NCI-H524 treated with DMSO at 0.1 percent for 48 hours (cell line): ENCODE results near the gene PRKCA.
A peak's percentile ranks its signal among the peaks of the same experiment; 100 is the strongest.

ENCODE experiments used
- DNase-seq: peaks from one replicate; lab custom pipeline; 2025; lab: John Stamatoyannopoulos, UW

The PRKCA gene

DNA sequence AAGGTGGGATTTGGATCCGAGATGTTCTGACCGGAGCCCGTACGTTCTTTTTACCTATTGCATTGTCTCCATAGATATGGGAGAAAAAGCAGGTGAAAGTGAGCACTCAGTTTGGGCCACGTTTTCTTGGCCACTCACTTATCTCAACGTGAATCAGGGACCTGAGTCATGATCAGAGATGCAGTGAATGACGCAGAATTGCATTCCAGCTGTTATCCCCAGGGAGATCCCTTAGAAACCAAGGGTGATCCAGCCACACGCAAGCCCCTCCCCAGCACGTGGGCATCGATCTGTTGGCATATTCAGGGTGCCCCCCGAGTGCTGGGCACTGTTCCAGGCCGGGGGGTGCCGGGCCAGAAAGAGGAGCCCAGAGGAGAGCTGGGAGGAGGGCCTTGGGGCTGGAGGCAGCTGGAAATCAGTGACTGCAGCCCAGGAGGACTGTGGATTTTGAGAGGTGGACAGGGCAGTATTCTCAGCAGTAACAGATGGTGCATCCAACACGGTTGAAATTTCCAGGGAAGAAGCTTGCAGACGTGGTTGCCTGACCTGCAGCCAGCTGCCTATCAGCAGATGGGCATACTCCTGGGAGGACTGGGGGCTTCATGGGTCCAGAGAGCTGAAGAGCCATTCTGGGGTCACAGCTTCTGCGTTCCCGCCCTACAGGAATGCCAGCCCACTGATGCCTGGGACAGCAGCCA is 445.3 kb downstream of the PRKCA start:
- peak; percentile 79 for DNase-seq

DNA sequence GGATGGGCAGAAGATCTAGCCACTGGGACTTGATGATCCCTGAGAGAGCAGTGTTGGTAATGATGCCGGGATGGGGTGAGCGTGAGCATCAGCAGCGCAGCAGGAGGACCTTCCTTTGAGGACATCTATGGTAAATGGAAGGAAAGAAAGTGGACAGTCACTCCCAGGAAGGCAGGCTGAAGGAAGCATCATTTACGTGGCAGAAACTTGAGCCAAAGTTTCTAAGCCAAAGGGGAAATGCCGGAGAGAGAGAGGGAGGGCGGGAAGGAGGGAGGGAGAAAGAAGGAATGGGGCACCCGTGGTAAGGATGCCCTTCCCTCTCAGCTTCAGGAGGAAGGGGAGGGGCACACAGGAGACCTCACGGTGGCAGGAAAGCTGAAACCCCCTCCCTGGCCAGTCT is 446.2 kb downstream of the PRKCA start:
- DNase-seq = no peak

GRCh38 chr17:66749217-66749832 is 446.9 kb downstream of the PRKCA start:
- DNase-seq = no peak

GRCh38 chr17:66750116-66750515 is 447.7 kb downstream of the PRKCA start:
- DNase-seq = no peak

DNA sequence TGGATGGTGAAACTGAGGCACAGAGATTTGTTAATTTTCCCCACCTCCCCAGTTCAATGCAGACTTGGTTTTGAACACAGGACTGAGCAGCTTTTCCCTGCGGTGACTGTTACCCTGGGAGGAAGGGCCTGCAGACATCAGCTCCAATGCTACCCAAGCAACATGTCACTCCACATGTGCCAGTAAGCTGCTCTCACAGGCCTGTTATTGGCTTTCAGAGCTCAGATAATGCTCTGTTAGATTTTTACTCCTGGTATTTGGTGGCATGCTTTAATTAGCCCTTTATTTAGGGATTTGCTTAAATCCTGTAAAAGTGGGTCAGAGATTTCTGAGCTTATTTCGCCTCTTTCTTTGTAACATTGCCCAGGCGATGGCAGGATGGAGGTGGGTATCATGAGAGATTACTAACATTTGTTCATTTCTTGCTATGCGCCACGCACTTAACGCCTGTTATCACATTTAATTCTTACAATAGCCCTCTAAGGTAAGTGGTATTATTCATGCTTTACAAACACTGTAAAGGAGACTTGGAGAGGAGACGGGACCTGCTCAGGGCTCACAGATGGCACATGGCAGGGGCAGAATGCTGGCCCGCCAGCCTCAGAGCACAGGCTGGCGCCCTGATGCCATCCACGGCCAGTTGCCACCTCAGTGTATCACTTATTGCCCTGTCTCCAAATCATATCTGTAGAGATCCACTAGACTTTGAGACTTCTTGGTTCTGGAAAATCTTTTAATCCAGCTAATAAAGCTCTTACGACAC is 448.5 kb downstream of the PRKCA start:
- DNase-seq = peak; percentile 98

DNA sequence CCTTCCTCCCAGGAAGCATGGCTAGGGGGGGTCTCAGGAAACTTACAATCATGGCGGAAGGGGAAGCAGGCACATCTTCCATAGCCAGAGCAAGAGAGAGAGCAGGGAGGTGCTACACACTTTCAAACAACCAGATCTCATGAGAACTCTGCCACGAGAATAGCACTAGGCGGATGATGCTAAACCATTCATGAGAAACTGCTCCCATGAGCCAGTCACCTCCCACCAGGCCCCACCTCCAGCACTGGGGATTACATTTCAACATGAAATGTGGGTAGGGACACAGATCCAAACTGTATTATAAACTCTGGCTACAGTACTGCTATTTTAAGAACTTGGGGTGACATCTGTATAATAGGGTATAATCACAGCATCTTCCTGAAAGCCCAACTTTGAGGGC is 449.4 kb downstream of the PRKCA start:
- no peak for DNase-seq

GRCh38 chr17:66752411-66752810 is 450.0 kb downstream of the PRKCA start:
- DNase-seq = no peak

DNA sequence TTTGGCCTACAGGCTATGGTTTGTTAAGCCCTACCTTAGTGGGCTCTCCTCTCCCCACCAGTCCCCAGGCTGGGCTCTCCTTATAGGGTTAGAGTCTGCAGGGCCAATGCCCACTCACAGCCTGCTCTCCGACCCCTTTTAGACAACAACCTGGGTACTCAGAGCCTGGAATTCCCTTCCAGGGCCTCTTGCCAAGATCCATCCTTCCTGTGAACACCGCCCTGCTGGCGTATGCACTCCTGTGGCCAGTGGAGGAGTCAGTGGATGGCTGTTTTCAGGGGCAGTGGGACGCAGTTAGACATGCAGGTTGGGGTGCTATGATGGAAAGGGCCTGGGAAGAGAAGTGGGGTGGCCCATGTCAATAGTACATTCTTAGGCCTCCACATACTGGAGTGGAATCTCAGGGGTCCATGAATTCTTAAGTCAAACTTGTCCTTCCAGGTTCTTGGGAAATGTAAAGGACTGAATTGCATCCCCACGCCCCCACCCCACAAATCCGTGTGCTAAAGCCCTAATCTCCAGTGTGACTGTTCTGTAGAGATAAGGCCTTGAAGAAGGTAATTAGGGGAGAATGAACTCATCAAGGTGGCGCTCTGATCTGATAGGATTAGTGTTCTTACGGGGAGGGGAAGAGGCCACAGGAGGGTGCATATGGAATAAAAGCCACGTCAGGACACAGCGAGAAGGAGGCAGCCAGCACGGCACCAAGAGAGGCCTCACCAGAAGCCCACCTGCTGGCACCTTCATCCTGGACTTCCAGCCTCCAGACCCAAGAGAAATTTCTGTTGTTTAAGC is 450.9 kb downstream of the PRKCA start:
- DNase-seq = peak; percentile 46

DNA sequence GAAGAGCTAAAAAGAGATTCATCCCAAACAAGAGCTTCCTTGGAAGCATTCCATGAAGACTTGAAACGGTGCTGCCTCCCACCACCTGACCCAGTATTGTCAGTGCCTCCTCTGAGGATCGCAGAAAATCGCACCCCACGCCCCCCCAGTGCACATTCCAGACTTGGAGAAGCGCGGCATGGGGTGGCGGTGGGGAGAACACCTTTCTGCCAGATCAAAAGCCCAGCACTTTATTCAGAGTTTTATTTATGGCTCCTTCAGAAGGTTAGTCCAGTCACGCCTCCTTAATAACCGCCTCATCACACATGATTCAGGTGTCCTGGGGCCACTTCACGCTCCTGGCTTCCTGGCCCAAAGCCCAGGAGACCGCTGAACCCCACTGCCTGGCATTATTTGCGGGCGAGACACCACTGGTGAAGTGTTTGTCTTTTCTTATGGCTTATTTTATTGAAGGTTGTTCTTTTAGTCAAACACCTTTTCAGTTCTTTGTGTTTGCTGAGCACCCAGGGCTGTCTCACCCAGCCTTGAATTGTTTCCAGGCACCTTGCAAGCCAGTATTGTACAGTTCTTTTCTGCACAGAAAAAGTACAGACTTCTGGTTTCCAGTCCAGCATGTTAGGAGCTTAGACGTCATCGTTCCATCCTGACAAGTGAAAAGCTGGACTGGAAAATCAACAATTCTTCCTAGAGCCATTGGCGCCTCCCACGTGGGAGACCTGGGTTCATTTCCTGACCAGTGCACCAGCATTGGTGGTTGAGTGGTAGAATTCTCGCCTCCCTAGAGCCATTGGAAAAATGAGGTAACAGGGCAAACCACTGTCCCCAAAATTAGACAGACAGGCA is 452.9 kb downstream of the PRKCA start:
- DNase-seq = no peak

DNA sequence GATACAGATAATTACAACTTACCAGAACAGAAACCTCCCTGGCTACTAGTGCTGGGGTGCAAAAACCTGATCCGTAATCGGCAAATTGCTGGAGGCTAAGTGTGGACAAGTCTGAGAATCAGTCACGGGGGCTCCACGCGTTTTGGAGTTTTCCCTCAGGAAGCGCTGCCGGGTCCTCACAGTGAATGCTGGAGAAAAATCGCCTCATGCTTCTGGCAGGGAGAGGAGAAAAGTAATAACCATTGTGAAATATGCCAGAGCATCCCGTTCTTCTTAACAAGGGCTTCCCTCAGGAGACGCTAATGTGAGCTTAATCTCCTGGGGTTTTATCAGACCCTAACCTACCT is 453.5 kb downstream of the PRKCA start:
- DNase-seq = no peak

DNA sequence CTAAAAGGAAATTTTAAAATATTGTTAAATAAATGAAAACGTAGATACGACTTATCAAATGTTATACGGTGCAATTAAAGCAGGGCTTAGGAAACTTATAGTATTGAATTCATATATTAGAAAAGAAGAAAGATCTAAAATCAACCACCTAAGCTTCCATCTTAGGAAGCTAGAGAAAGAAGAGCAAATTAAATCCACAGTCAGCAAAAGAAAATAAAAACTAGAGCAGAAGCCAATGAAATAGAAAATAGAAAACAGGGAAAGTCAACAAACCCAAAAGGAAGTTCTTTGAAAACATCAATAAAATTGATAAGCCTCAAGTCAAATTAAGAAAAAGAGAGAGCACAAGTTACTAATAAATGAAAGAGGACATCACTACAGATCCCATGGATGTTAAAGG is 457.9 kb downstream of the PRKCA start:
- no peak for DNase-seq

- DNase-seq = no peak
Measured at GRCh38 chr17:66762276-66762675, 459.9 kb downstream of the PRKCA start.

- DNase-seq = no peak
Measured at GRCh38 chr17:66763056-66763455, 460.6 kb downstream of the PRKCA start.

- DNase-seq = no peak
Measured at GRCh38 chr17:66764506-66764905, 462.1 kb downstream of the PRKCA start.

DNA sequence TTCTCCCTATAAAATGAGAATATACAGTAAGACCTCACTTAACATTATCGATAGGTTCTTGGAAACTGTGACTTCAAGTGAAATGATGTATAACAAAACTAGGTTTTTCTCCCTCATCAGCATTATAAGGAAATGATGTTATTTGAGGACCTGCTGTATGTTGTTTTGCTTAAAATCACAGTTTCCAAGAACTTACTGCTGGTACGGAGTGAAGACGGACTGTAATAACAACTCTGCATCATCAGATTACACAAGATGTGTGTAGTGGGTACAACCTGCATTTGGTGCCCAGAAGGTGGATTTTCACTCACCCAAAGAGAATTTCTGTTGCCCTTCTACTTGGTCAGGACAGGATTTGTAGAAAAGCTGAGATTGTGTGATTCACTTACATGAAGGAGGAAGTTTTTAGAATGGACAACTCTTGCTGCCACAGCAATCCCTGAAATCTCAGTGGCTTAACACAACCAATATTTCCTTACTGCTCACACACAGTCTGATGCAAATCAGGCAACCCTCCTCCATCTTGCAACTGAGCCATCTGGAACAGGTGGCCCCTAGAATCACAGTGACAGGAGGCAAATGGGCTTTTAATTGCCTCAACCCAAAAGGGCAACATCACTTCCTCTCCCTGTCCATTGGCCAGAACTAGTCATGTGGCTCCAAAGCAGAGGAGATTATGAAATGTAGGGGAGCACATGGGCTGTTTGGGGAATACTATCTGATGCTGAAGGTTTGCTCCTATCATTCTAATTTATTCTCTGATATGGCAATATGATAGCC is 464.9 kb downstream of the PRKCA start:
- DNase-seq = peak; percentile 80

- no peak for DNase-seq
Measured at GRCh38 chr17:66769911-66770310, 467.5 kb downstream of the PRKCA start.

DNA sequence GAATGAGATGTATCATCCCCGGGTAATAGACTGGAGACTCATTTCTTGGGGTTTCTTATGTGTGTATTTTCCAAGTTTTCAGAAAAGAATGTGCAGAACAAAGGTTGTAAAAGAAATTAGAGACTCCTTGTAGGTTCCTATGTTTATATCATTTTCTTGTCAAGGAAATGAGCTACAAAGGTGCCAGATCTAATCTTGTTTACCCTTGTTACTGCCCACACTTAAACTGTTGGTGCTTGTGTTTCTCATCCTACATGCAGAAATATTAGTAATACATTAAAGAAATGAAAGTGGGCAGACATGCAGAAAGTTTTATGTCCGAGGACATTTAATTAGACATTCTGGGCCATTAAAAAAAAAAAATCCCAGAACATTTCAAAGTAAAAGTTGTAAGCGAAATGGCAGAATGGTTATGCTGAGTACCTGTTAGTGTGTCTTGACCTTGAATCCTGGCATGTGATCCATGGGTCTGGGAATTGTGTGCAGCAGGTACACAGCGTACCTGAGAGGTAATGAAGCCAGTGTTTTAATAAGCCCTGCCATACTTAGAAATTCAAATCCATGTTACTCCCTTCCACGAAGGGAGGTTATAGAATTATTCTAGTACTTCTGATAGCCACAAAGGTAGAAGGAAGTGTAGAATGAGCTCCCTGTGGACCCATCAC is 469.9 kb downstream of the PRKCA start:
- DNase-seq = no peak

DNA sequence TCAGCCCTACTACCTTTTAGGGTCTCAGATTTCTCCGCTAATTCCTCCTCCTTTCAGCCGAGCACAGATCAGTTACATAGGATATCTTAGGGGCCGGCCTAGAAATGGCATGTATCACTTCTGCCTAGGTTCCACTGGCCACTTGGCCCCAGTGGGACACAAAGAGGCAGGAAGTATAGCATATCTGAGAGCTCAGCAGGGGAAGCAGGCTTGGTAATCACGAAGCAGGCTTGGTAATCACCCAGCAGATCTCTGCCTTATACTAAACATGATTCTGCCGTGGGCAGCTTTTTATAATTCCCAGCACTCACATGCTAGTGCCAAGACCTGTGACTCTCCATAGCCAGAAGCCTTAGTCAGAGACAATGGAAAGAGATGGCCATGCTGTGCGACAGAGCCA is 472.9 kb downstream of the PRKCA start:
- DNase-seq = no peak

DNA sequence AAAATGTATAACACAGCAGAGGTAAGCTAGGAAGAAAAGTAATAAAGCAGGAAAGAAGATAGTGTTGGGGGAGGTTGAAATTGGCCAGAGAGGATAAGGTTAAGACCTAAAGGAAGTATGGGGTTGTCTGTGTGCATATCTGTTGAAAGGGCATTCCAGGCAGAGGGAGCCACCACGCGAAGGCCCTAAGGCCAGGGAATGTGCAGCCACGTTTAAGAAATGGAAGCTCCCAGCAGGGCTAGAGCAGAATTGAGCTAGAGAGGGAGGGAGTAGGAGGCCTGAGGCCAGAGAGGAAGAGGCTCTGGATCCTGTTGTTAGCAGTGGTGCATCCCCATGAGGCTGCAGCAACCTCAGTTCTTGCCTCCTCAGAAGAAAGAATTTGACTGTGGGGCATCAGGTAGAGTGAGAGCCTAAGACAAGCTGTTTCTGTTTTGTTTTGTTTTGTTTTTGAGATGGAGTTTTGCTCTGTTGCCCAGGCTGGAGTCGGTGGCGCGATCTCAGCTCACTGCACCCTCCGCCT is 473.5 kb downstream of the PRKCA start:
- DNase-seq = no peak
